ENCODE results near the gene HENMT1.
"Not testable (repeated sequence)": the region's sequence is repeated elsewhere in the genome, so short reads cannot be mapped to it uniquely, and the experiment has no call there.

Gene HENMT1

GRCh38 chr1:108661030-108661609 lies at the start of gene HENMT1:
Gene HENMT1 (minus strand): TSS chr1:108661093. CDS start chr1:108659884, 1,209 bp downstream.
- Histone ChIP-seq H3K4me3 (peak within 1 kb of the TSS; percentile 45 to 59 (median 54)), H3K27ac (peak within 1 kb of the TSS; percentile 65 to 98 (median 95))

GRCh38 chr1:108708691-108709660 lies 48.1 kb upstream of the HENMT1 start:
- Histone ChIP-seq H3K4me3 (no peak overlapping the region), H3K27ac (no peak overlapping the region)

GRCh38 chr1:108706643-108707042 lies 45.8 kb upstream of the HENMT1 start:
- Histone ChIP-seq H3K4me3 (no peak overlapping the region), H3K27ac (no peak overlapping the region)

GRCh38 chr1:108704496-108704895 lies 43.6 kb upstream of the HENMT1 start:
- H3K4me3 ChIP-seq: no peak overlapping the region
- H3K27ac ChIP-seq: peak overlapping the region in 3 of 21 experiments; percentile 5 to 77 (median 32)

GRCh38 chr1:108703939-108704338 lies 43.0 kb upstream of the HENMT1 start:
- Histone ChIP-seq H3K4me3 (no peak overlapping the region), H3K27ac (peak overlapping the region in 3 of 21 experiments; percentile 5 to 77 (median 22))

- H3K27ac ChIP-seq, H3K4me3 ChIP-seq: not testable (repeated sequence)
Observed at GRCh38 chr1:108702109-108702508, 41.2 kb upstream of the HENMT1 start.

- H3K4me3 ChIP-seq: no peak overlapping the region
- H3K27ac ChIP-seq: no peak overlapping the region
Observed at GRCh38 chr1:108701176-108701849, 40.4 kb upstream of the HENMT1 start.

GRCh38 chr1:108699375-108700332 lies 38.8 kb upstream of the HENMT1 start:
- H3K4me3 ChIP-seq: no peak overlapping the region
- peak overlapping the region in 4 of 21 experiments; percentile 7 to 54 (median 36) for H3K27ac ChIP-seq

- H3K4me3 ChIP-seq: no peak overlapping the region
- H3K27ac ChIP-seq: peak overlapping the region in 3 of 21 experiments; percentile 33 to 99 (median 97)
Observed at GRCh38 chr1:108695535-108695934, 34.6 kb upstream of the HENMT1 start.

- peak overlapping the region; percentile 60 to 96 (median 71) for H3K4me3 ChIP-seq
- peak overlapping the region; percentile 83 to 100 (median 97) for H3K27ac ChIP-seq
Observed at GRCh38 chr1:108692724-108693655, 32.1 kb upstream of the HENMT1 start.

- peak within 1 kb of the TSS; percentile 60 to 96 (median 71) for H3K4me3 ChIP-seq
- peak within 1 kb of the TSS; percentile 83 to 100 (median 97) for H3K27ac ChIP-seq
Observed at GRCh38 chr1:108691942-108692723, 31.2 kb upstream of the HENMT1 start, which contains the start of gene PRPF38B. Gene PRPF38B (plus strand): TSS chr1:108692310. CDS start chr1:108692592, 282 bp downstream.

GRCh38 chr1:108691128-108691941 lies 30.4 kb upstream of the HENMT1 start:
- H3K27ac ChIP-seq: peak overlapping the region in 20 of 21 experiments; percentile 83 to 100 (median 97)
- H3K4me3 ChIP-seq: peak overlapping the region; percentile 60 to 96 (median 71)

- no peak overlapping the region for H3K4me3 ChIP-seq
- H3K27ac ChIP-seq: no peak overlapping the region
Observed at GRCh38 chr1:108686614-108687313, 25.9 kb upstream of the HENMT1 start.

- H3K4me3 ChIP-seq: no peak overlapping the region
- no peak overlapping the region for H3K27ac ChIP-seq
Observed at GRCh38 chr1:108685529-108685928, 24.6 kb upstream of the HENMT1 start.

- not testable (repeated sequence) for H3K27ac ChIP-seq, H3K4me3 ChIP-seq
Observed at GRCh38 chr1:108681701-108682100, 20.8 kb upstream of the HENMT1 start.

All from skin epidermis (tissue), 12 donors.